Inflammatory macrophage treated with lipopolysaccharide for 1 hour (primary cell): ENCODE measurements around the gene TRIM50.
"Not testable (repeated sequence)": the region's sequence is repeated elsewhere in the genome, so short reads cannot be mapped to it uniquely, and the experiment has no call there.

Experiments used
- DNase-seq, 2 donors: peaks; one replicate each; pipeline ENCODE4 v3.0.0-alpha.2; 2020 to 2022

TRIM50 gene

GRCh38 chr7:73327922-73328321, at the start of gene TRIM50, which contains the start of gene FKBP6:
TSS of gene TRIM50 (minus strand) at chr7:73328082. CDS start at chr7:73324787, 3,295 bp downstream.
TSS of gene FKBP6 (plus strand) at chr7:73328161. CDS start at chr7:73328429, 268 bp downstream.
- not testable (repeated sequence) for DNase-seq

GRCh38 chr7:73376671-73377412, 49.0 kb upstream of the TRIM50 start:
- DNase-seq, result no peak

GRCh38 chr7:73376262-73376661, 48.4 kb upstream of the TRIM50 start:
- not testable (repeated sequence) for DNase-seq

- DNase-seq, result no peak
Observed at GRCh38 chr7:73373741-73374140, 45.9 kb upstream of the TRIM50 start.

GRCh38 chr7:73369622-73370021, 41.7 kb upstream of the TRIM50 start:
- no peak for DNase-seq

GRCh38 chr7:73369009-73369408, 41.1 kb upstream of the TRIM50 start:
- no peak for DNase-seq

GRCh38 chr7:73366990-73367389, 39.1 kb upstream of the TRIM50 start:
- DNase-seq, result no peak

- no peak for DNase-seq
Observed at GRCh38 chr7:73366127-73366526, 38.2 kb upstream of the TRIM50 start.

GRCh38 chr7:73364006-73364728, 36.3 kb upstream of the TRIM50 start:
- DNase-seq, result no peak

- no peak for DNase-seq
Observed at GRCh38 chr7:73363225-73364005, 35.5 kb upstream of the TRIM50 start.

- DNase-seq, result not testable (repeated sequence)
Observed at GRCh38 chr7:73360590-73360989, 32.7 kb upstream of the TRIM50 start.

- DNase-seq, result no peak
Observed at GRCh38 chr7:73359746-73360375, 32.0 kb upstream of the TRIM50 start.

- no peak for DNase-seq
Observed at GRCh38 chr7:73359306-73359705, 31.4 kb upstream of the TRIM50 start.

GRCh38 chr7:73358590-73359275, 30.9 kb upstream of the TRIM50 start:
- no peak for DNase-seq

- no peak for DNase-seq
Observed at GRCh38 chr7:73356159-73356558, 28.3 kb upstream of the TRIM50 start.

GRCh38 chr7:73354821-73355220, 26.9 kb upstream of the TRIM50 start:
- DNase-seq, result no peak

- DNase-seq, result no peak
Observed at GRCh38 chr7:73354196-73354595, 26.3 kb upstream of the TRIM50 start.

GRCh38 chr7:73353243-73353642, 25.4 kb upstream of the TRIM50 start:
- no peak for DNase-seq

GRCh38 chr7:73352784-73353183, 24.9 kb upstream of the TRIM50 start:
- no peak for DNase-seq

GRCh38 chr7:73351447-73352167, 23.7 kb upstream of the TRIM50 start:
- DNase-seq, result no peak

- no peak for DNase-seq
Observed at GRCh38 chr7:73350306-73351068, 22.6 kb upstream of the TRIM50 start.
